IMR-90 (cell line): ENCODE measurements around the gene VCP. TPM values are rescaled to one million over a fixed set of nuclear protein-coding genes. Genes with fewer than 3 reads are reported as not detected.

Experiments
- ATAC-seq: fragments of 200-7000 bp; cut with Tn5 transposase; 2 replicates; pipeline ENCODE4 v1.9.1; 2020; ENCODE audit warnings: low read depth, mild to moderate bottlenecking, moderate library complexity
- BruUV-seq: library from RNA; stranded (reverse); fragments of 400-500 nt; replicated peaks from 2 replicates; lab custom pipeline; 2021; lab: Mats Ljungman, UMichigan
- CTCF ChIA-PET: fragments of 300-600 bp; formaldehyde crosslinking; extraction: SDS; loops from one replicate; lab custom pipeline; 2021; ENCODE audit warnings: antibody characterized with exemption; lab: Yijun Ruan, JAX
- POLR2A ChIA-PET: fragments of 300-600 bp; sonication (Branson Sonifier 250); formaldehyde crosslinking; loops from one replicate; lab custom pipeline; 2022; ENCODE audit warnings: antibody characterized with exemption; ENCODE audit not compliant: unreplicated experiment; lab: Charles Lee
- DNase-seq: peaks from one replicate; pipeline ENCODE4 v3.0.0; 2013
- H2AFZ ChIP-seq: replicated peaks from 2 replicates; pipeline ENCODE3; 2013; ENCODE audit warnings: low read length, mild to moderate bottlenecking; ENCODE audit not compliant: poor library complexity
- H2AK5ac ChIP-seq: 2 replicates; pipeline ENCODE4 v1.6.1; 2013; ENCODE audit warnings: low read depth, low read length, inconsistent platforms
- H2AK9ac ChIP-seq: replicated peaks from 2 replicates; pipeline ENCODE3; 2013; ENCODE audit warnings: mild to moderate bottlenecking, low read depth, low read length, moderate library complexity; ENCODE audit not compliant: poor library complexity
- H2BK120ac ChIP-seq: 2 replicates; pipeline ENCODE4 v1.6.1; 2013; ENCODE audit warnings: low read depth, low read length, inconsistent platforms
- H2BK15ac ChIP-seq: 3 replicates; pipeline ENCODE4 v1.6.1; 2013; ENCODE audit warnings: low read depth, low read length, inconsistent platforms
- H2BK20ac ChIP-seq: 2 replicates; pipeline ENCODE4 v1.6.1; 2013; ENCODE audit warnings: low read depth, mild to moderate bottlenecking, inconsistent platforms, low read length, moderate library complexity
- H2BK5ac ChIP-seq: 2 replicates; pipeline ENCODE4 v1.6.1; 2013; ENCODE audit warnings: mild to moderate bottlenecking, low read depth, low read length, inconsistent platforms; ENCODE audit not compliant: poor library complexity, severe bottlenecking
- H3K14ac ChIP-seq: replicated peaks from 2 replicates; pipeline ENCODE4 v1.6.1; 2013; ENCODE audit warnings: low read depth, low read length, inconsistent platforms
- H3K18ac ChIP-seq: 2 replicates; pipeline ENCODE4 v1.6.1; 2013; ENCODE audit warnings: low read depth, low read length, control low read depth
- H3K23ac ChIP-seq: 2 replicates; pipeline ENCODE4 v1.6.1; 2013; ENCODE audit warnings: low read depth, low read length, inconsistent platforms
- H3K27ac ChIP-seq: 2 replicates; pipeline ENCODE4 v1.5.1; 2013; ENCODE audit warnings: mild to moderate bottlenecking, control low read depth, low read length; ENCODE audit not compliant: insufficient read depth
- H3K27me3 ChIP-seq: 2 replicates; pipeline ENCODE4 v1.6.1; 2013; ENCODE audit warnings: low read length; ENCODE audit not compliant: control insufficient read depth, insufficient read depth
- H3K36me3 ChIP-seq: 2 replicates; pipeline ENCODE4 v1.6.1; 2013; ENCODE audit warnings: low read length, mixed read lengths; ENCODE audit not compliant: control insufficient read depth, insufficient read depth
- H3K4ac ChIP-seq: 2 replicates; pipeline ENCODE4 v1.6.1; 2013; ENCODE audit warnings: low read depth, low read length, inconsistent platforms
- H3K4me1 ChIP-seq: 2 replicates; pipeline ENCODE4 v1.6.1; 2013; ENCODE audit warnings: low read length, mixed read lengths; ENCODE audit not compliant: control insufficient read depth, insufficient read depth
- H3K4me2 ChIP-seq: 2 replicates; pipeline ENCODE4 v1.6.1; 2013; ENCODE audit warnings: low read depth, mild to moderate bottlenecking, control low read depth, low read length, moderate library complexity
- H3K4me3 ChIP-seq: 2 replicates; pipeline ENCODE4 v1.5.1; 2013; ENCODE audit warnings: low read depth, mild to moderate bottlenecking, control low read depth, low read length, moderate library complexity; ENCODE audit not compliant: insufficient read depth
- H3K56ac ChIP-seq: 2 replicates; pipeline ENCODE4 v1.6.1; 2013; ENCODE audit warnings: low read length, inconsistent platforms; ENCODE audit not compliant: insufficient read depth; ENCODE audit errors: extremely low read depth
- H3K79me1 ChIP-seq, 2 experiments: 2 replicates each; pipeline ENCODE4 v1.6.1; 2013; ENCODE audit warnings: low read length in 2 of 2, inconsistent platforms in 1 of 2, low read depth in 1 of 2
- H3K9ac ChIP-seq: 2 replicates; pipeline ENCODE4 v1.6.1; 2013; ENCODE audit warnings: low read depth, low read length, control low read depth
- H3K9me1 ChIP-seq: 2 replicates; pipeline ENCODE4 v1.6.1; 2013; ENCODE audit warnings: low read length, inconsistent platforms; ENCODE audit not compliant: insufficient read depth
- H3K9me3 ChIP-seq: 2 replicates; pipeline ENCODE4 v1.6.1; 2013; ENCODE audit warnings: low read length; ENCODE audit not compliant: control insufficient read depth, insufficient read depth
- H4K20me1 ChIP-seq: 2 replicates; pipeline ENCODE4 v1.6.1; 2013; ENCODE audit warnings: low read length, inconsistent platforms; ENCODE audit not compliant: insufficient read depth
- H4K5ac ChIP-seq: 2 replicates; pipeline ENCODE4 v1.6.1; 2013; ENCODE audit warnings: mild to moderate bottlenecking, low read depth, low read length, control low read depth
- H4K8ac ChIP-seq, 2 experiments: 2 replicates each; pipeline ENCODE4 v1.6.1; 2013; ENCODE audit warnings: low read depth in 2 of 2, low read length in 2 of 2, control low read depth in 1 of 2, inconsistent platforms in 1 of 2
- H4K91ac ChIP-seq: 2 replicates; pipeline ENCODE4 v1.6.1; 2013; ENCODE audit warnings: low read depth, low read length, inconsistent platforms; ENCODE audit not compliant: insufficient read depth
- BHLHE40 ChIP-seq: fragments of 150-350 bp; IDR thresholded peaks from 2 replicates; pipeline ENCODE4 v1.6.1; 2016; ENCODE audit warnings: mild to moderate bottlenecking, low read depth, low read length
- CEBPB ChIP-seq: IDR thresholded peaks from 2 replicates; pipeline ENCODE4 v1.6.1; 2012; ENCODE audit warnings: low read depth, low read length, improper control_type of control experiment
- CHD1 ChIP-seq: IDR thresholded peaks from 2 replicates; pipeline ENCODE4 v1.6.1; 2012; ENCODE audit warnings: low read depth, low read length, improper control_type of control experiment
- CTCF ChIP-seq: conservative IDR thresholded peaks from 2 replicates; pipeline ENCODE4 v1.5.1; 2012; ENCODE audit warnings: mild to moderate bottlenecking, low read depth, low read length, improper control_type of control experiment
- ELK1 ChIP-seq: fragments of 150-350 bp; IDR thresholded peaks from 2 replicates; pipeline ENCODE4 v1.6.1; 2016; ENCODE audit warnings: low read depth, mild to moderate bottlenecking, low read length, moderate library complexity, borderline replicate concordance
- FOS ChIP-seq: fragments of 150-350 bp; IDR thresholded peaks from 2 replicates; pipeline ENCODE4 v1.6.1; 2016; ENCODE audit warnings: low read depth, low read length
- MAFK ChIP-seq: IDR thresholded peaks from 2 replicates; pipeline ENCODE4 v1.6.1; 2012; ENCODE audit warnings: low read depth, low read length, improper control_type of control experiment
- MAZ ChIP-seq: IDR thresholded peaks from 2 replicates; pipeline ENCODE4 v1.6.1; 2012; ENCODE audit warnings: low read depth, mild to moderate bottlenecking, low read length, improper control_type of control experiment, moderate library complexity, borderline replicate concordance
- MXI1 ChIP-seq: IDR thresholded peaks from 2 replicates; pipeline ENCODE4 v1.6.1; 2012; ENCODE audit warnings: low read depth, mild to moderate bottlenecking, low read length, moderate library complexity, borderline replicate concordance
- NFE2L2 ChIP-seq: fragments of 150-350 bp; IDR thresholded peaks from 2 replicates; pipeline ENCODE4 v1.6.1; 2016; ENCODE audit warnings: low read depth, mild to moderate bottlenecking, low read length
- POLR2A ChIP-seq: IDR thresholded peaks from 2 replicates; pipeline ENCODE4 v1.6.1; 2012; ENCODE audit warnings: mild to moderate bottlenecking, low read depth, low read length
- RAD21 ChIP-seq: IDR thresholded peaks from 2 replicates; pipeline ENCODE4 v1.6.1; 2012; ENCODE audit warnings: low read length, improper control_type of control experiment
- RCOR1 ChIP-seq: IDR thresholded peaks from 2 replicates; pipeline ENCODE4 v1.6.1; 2012; ENCODE audit warnings: mild to moderate bottlenecking, low read length, improper control_type of control experiment; ENCODE audit not compliant: insufficient replicate concordance
- RFX5 ChIP-seq: IDR thresholded peaks from 2 replicates; pipeline ENCODE4 v1.8.0; 2012; ENCODE audit warnings: low read depth, mild to moderate bottlenecking, low read length, moderate library complexity
- SMC3 ChIP-seq: fragments of 150-350 bp; IDR thresholded peaks from 2 replicates; pipeline ENCODE4 v1.6.1; 2016; ENCODE audit warnings: low read depth, mild to moderate bottlenecking, antibody characterized with exemption, low read length, moderate library complexity
- USF2 ChIP-seq: fragments of 150-350 bp; IDR thresholded peaks from 2 replicates; pipeline ENCODE4 v1.6.1; 2017; ENCODE audit warnings: mild to moderate bottlenecking, antibody characterized with exemption, low read length, low read depth
- WGBS, 2 experiments: methylation state at CpG; one replicate each; pipeline versions ENCODE4 v1.1.5 to v1.1.7; 2013; ENCODE audit warnings: missing lambda C conversion rate in 2 of 2; ENCODE audit not compliant: insufficient read length in 1 of 2; ENCODE audit errors: extremely low coverage in 2 of 2; 5-methylcytosine and 5-hydroxymethylcytosine counted together
- dilution Hi-C: fragments of 300-500 bp; cut with HindIII; formaldehyde crosslinking; loops from one replicate; pipeline ENCODE4 v1.14.3; 2018; ENCODE audit warnings: low sequenced_read_pairs; ENCODE audit not compliant: unreplicated experiment
- in situ Hi-C: fragments of 300-500 bp; cut with MboI; formaldehyde crosslinking; loops from 3 replicates; pipeline ENCODE4 v1.14.3; 2019; ENCODE audit warnings: low sequenced_read_pairs, inconsistent platforms, mixed read lengths
- intact Hi-C: fragments of 100-400 bp; cut with micrococcal nuclease; formaldehyde crosslinking; loops from 2 replicates; pipeline ENCODE4 v1.10.0; 2022
- polyA plus RNA-seq, 3 experiments: library from polyadenylated mRNA; depleted of rRNA; stranded (reverse); fragments of >200 nt; gene quantifications; 2 replicates each; pipeline ENCODE4 v1.2.3, GENCODE V29; 2012; ENCODE audit warnings: low replicate concordance in 1 of 3
- total RNA-seq: library from RNA; depleted of rRNA; stranded (reverse); fragments of >200 nt; gene quantifications from 2 replicates; pipeline ENCODE4 v1.2.3, GENCODE V29; 2012

The VCP gene
- total and polyA plus RNA-seq, 2 of the 4 experiments (the other 2 are of a cell fraction) = 292 to 516 TPM

- H3K79me1 ChIP-seq = peaks cover 23 to 48% of the 10 kb centered on the region in 2 experiments; a peak in 3 of 4 replicates
- BruUV-seq = no TSS peak
- WGBS, 2 experiments = no CpG with 5 or more reads among the region's 6 CpGs
Measured at GRCh38 chr9:35108461-35108860, 36.0 kb upstream of the VCP start.

More at GRCh38 chr9:35108461-35108860, 36.0 kb upstream of the VCP start:
- Histone ChIP-seq H3K4me3 (no peak overlapping the region), H3K4me1 (peaks cover 17% of the 10 kb centered on the region), H3K9me1 (peaks cover 19% of the 10 kb centered on the region), H4K8ac (no peak overlapping the region), H3K27me3 (no peaks in the 10 kb centered on the region), H3K9ac (no peak overlapping the region), H4K5ac (no peak overlapping the region), H3K36me3 (peaks cover 33% of the 10 kb centered on the region), H3K4ac (no peak overlapping the region), H3K18ac (no peak overlapping the region), H2AK5ac (no peak overlapping the region), H3K14ac (no peak overlapping the region), H4K91ac (no peak overlapping the region), H2BK120ac (no peak overlapping the region), H3K27ac (no peak overlapping the region), H3K56ac (no peak overlapping the region), H2BK5ac (no peak overlapping the region), H2AFZ (no peak overlapping the region), H2BK15ac (no peak overlapping the region), H2BK20ac (no peak overlapping the region), H3K4me2 (no peak overlapping the region), H3K23ac (no peak overlapping the region), H2AK9ac (no peak overlapping the region), H3K9me3 (no peaks in the 10 kb centered on the region), H4K20me1 (peaks cover 9% of the 10 kb centered on the region; the same call in 1 of the 2 replicates)
- intact Hi-C loops = no loop called here
- no peak for ATAC-seq
- dilution Hi-C loops = no loop called here
- TF ChIP-seq NFE2L2 (no peak), RCOR1 (no peak), ELK1 (no peak), CHD1 (no peak), CTCF (no peak), CEBPB (no peak), USF2 (no peak), MAFK (no peak), BHLHE40 (no peak), MAZ (no peak), FOS (no peak), RAD21 (no peak), POLR2A (no peak), RFX5 (no peak), SMC3 (no peak), MXI1 (no peak)
- in situ Hi-C loops = no loop called here
- ChIA-PET POLR2A (interaction anchor here (0.6 kb wide), 1 partner anchor 621 kb away, joined by 3 read pairs; no protein-coding TSS in a partner anchor), CTCF (no interaction called here)
- DNase-seq = no peak
